Neural cell (in vitro differentiated cells): ENCODE measurements around the gene HPDL. TPM values are rescaled to one million over a fixed set of nuclear protein-coding genes. Genes with fewer than 3 reads are reported as not detected.

Source experiments
- H2AFZ ChIP-seq: fragments of 200-600, 300-800 bp; sonication (generic), shearing (Covaris generic); 2 replicates; pipeline ENCODE4 v1.6.0; 2014; ENCODE audit warnings: low read depth, mild to moderate bottlenecking, antibody characterized with exemption, low read length, moderate library complexity
- H3F3A ChIP-seq: fragments of 200-600 bp; shearing (Covaris generic); 2 replicates; pipeline ENCODE4 v1.6.1; 2016; ENCODE audit warnings: mild to moderate bottlenecking, moderate library complexity, mixed read lengths, antibody characterized with exemption, low read length; ENCODE audit not compliant: insufficient read depth, poor library complexity, severe bottlenecking
- H3K27ac ChIP-seq: fragments of 200-600, 300-800 bp; sonication (generic), shearing (Covaris generic); 2 replicates; pipeline ENCODE4 v1.5.1; 2014; ENCODE audit warnings: mild to moderate bottlenecking, low read length, moderate library complexity
- H3K27me3 ChIP-seq: fragments of 300-800, 200-600 bp; sonication (generic), shearing (Covaris generic); 2 replicates; pipeline ENCODE4 v1.6.0; 2014; ENCODE audit warnings: mild to moderate bottlenecking, low read depth, low read length, moderate library complexity; ENCODE audit not compliant: insufficient read depth
- H3K36me3 ChIP-seq: fragments of 300-800, 200-600 bp; sonication (generic), shearing (Covaris generic); 2 replicates; pipeline ENCODE4 v1.5.1; 2014; ENCODE audit warnings: mild to moderate bottlenecking, antibody characterized with exemption, low read length, moderate library complexity; ENCODE audit not compliant: insufficient read depth
- H3K4me2 ChIP-seq: fragments of 300-800, 200-600 bp; sonication (generic), shearing (Covaris generic); 2 replicates; pipeline ENCODE4 v1.6.0; 2014; ENCODE audit warnings: mild to moderate bottlenecking, low read length
- H3K4me3 ChIP-seq: fragments of 300-800, 200-600 bp; sonication (generic), shearing (Covaris generic); 2 replicates; pipeline ENCODE4 v1.5.1; 2014; ENCODE audit warnings: mild to moderate bottlenecking, low read length, moderate library complexity
- H3K79me2 ChIP-seq: fragments of 200-600 bp; shearing (Covaris generic); replicated peaks from 2 replicates; pipeline ENCODE4 v1.6.0; 2014; ENCODE audit warnings: mild to moderate bottlenecking, low read length, moderate library complexity; ENCODE audit not compliant: insufficient read depth
- H3K9ac ChIP-seq: fragments of 300-800, 200-600 bp; sonication (generic), shearing (Covaris generic); 2 replicates; pipeline ENCODE4 v1.6.1; 2016; ENCODE audit warnings: mild to moderate bottlenecking, low read length, mixed read lengths
- H3K9me2 ChIP-seq: fragments of 200-600 bp; shearing (Covaris generic); 2 replicates; pipeline ENCODE4 v1.6.1; 2016; ENCODE audit warnings: mild to moderate bottlenecking, low read length, mixed read lengths; ENCODE audit not compliant: insufficient read depth
- H3K9me3 ChIP-seq: fragments of 200-600, 300-800 bp; sonication (generic), shearing (Covaris generic); 2 replicates; pipeline ENCODE4 v1.6.1; 2016; ENCODE audit warnings: mild to moderate bottlenecking, mixed run types, low read length, moderate library complexity, mixed read lengths
- H4K20me1 ChIP-seq: fragments of 200-600 bp; shearing (Covaris generic); 2 replicates; pipeline ENCODE4 v1.6.1; 2016; ENCODE audit warnings: mild to moderate bottlenecking, mixed run types; ENCODE audit not compliant: insufficient read depth
- CTCF ChIP-seq: fragments of 450-650 bp; IDR thresholded peaks from 2 replicates; pipeline ENCODE4 v1.5.1; 2014; ENCODE audit warnings: antibody characterized with exemption, mild to moderate bottlenecking, moderate library complexity; ENCODE audit not compliant: poor library complexity, severe bottlenecking
- EP300 ChIP-seq: fragments of 450-650 bp; conservative IDR thresholded peaks from 2 replicates; pipeline ENCODE4 v1.6.1; 2014; ENCODE audit warnings: antibody characterized with exemption, mild to moderate bottlenecking, moderate library complexity; ENCODE audit not compliant: poor library complexity, severe bottlenecking
- EZH2 ChIP-seq: fragments of 200-600, 300-800 bp; shearing (Covaris generic), sonication (generic); IDR thresholded peaks from 2 replicates; pipeline ENCODE4 v1.6.1; 2014; ENCODE audit warnings: antibody characterized with exemption, low read length, borderline replicate concordance, mild to moderate bottlenecking; ENCODE audit not compliant: insufficient read depth, poor library complexity, severe bottlenecking
- MXI1 ChIP-seq: fragments of 450-650 bp; conservative IDR thresholded peaks from 2 replicates; pipeline ENCODE4 v1.6.1; 2014; ENCODE audit warnings: antibody characterized with exemption, mild to moderate bottlenecking; ENCODE audit not compliant: poor library complexity, severe bottlenecking
- POLR2AphosphoS5 ChIP-seq: IDR thresholded peaks from 2 replicates; pipeline ENCODE4 v1.6.1; 2012
- RAD21 ChIP-seq: fragments of 450-650 bp; conservative IDR thresholded peaks from 2 replicates; pipeline ENCODE4 v1.6.1; 2014; ENCODE audit warnings: antibody characterized with exemption, mild to moderate bottlenecking, moderate library complexity
- REST ChIP-seq: IDR thresholded peaks from 2 replicates; pipeline ENCODE4 v1.6.1; 2012; ENCODE audit warnings: borderline replicate concordance
- SMC3 ChIP-seq: fragments of 450-650 bp; conservative IDR thresholded peaks from 2 replicates; pipeline ENCODE4 v1.6.1; 2014; ENCODE audit warnings: antibody characterized with exemption, mild to moderate bottlenecking, moderate library complexity; ENCODE audit not compliant: poor library complexity
- TAF1 ChIP-seq: IDR thresholded peaks from 2 replicates; pipeline ENCODE4 v1.6.1; 2012; ENCODE audit warnings: low read depth
- polyA plus RNA-seq: library from polyadenylated mRNA; depleted of rRNA; stranded (reverse); fragments of >200 nt; gene quantifications from 2 replicates; pipeline ENCODE4 v1.2.3, GENCODE V29; 2014

HPDL gene
- polyA plus RNA-seq, 1 donor from 2014 or later, result not detected

GRCh38 chr1:45351508-45351907 is 24.8 kb downstream of the HPDL start:
- no peaks in the 10 kb centered on the region for H3K79me2 ChIP-seq
- no peaks in the 10 kb centered on the region for H3K9me2 ChIP-seq
- H3K36me3 ChIP-seq, result no peaks in the 10 kb centered on the region
- no peak overlapping the region for H3K27ac ChIP-seq
- no peak overlapping the region for H3K4me2 ChIP-seq
- no peaks in the 10 kb centered on the region for H3F3A ChIP-seq
- no peaks in the 10 kb centered on the region for H3K27me3 ChIP-seq
- TF ChIP-seq RAD21 (no peak), POLR2AphosphoS5 (no peak), TAF1 (no peak)
- H4K20me1 ChIP-seq, result no peaks in the 10 kb centered on the region
- H3K9ac ChIP-seq, result no peak overlapping the region
- no peak overlapping the region for H3K4me3 ChIP-seq
- H2AFZ ChIP-seq, result no peak overlapping the region
- no peaks in the 10 kb centered on the region for H3K9me3 ChIP-seq

GRCh38 chr1:45353685-45354084 is 27.0 kb downstream of the HPDL start:
- Histone ChIP-seq H3K9me2 (no peaks in the 10 kb centered on the region), H3K27ac (no peak overlapping the region), H3K79me2 (no peaks in the 10 kb centered on the region), H2AFZ (no peak overlapping the region), H3K4me3 (no peak overlapping the region), H3F3A (no peaks in the 10 kb centered on the region), H3K9ac (no peak overlapping the region), H3K4me2 (no peak overlapping the region), H3K27me3 (no peaks in the 10 kb centered on the region), H4K20me1 (no peaks in the 10 kb centered on the region), H3K36me3 (no peaks in the 10 kb centered on the region), H3K9me3 (no peaks in the 10 kb centered on the region)
- TF ChIP-seq SMC3 (no peak), MXI1 (no peak), EZH2 (no peak), REST (no peak)

GRCh38 chr1:45354838-45355237 is 28.1 kb downstream of the HPDL start:
- Histone ChIP-seq H3K27me3 (no peaks in the 10 kb centered on the region), H3K4me3 (no peak overlapping the region), H3K4me2 (no peak overlapping the region), H3F3A (no peaks in the 10 kb centered on the region), H3K9ac (no peak overlapping the region), H3K36me3 (no peaks in the 10 kb centered on the region), H3K9me2 (no peaks in the 10 kb centered on the region), H3K79me2 (no peaks in the 10 kb centered on the region), H3K9me3 (no peaks in the 10 kb centered on the region), H2AFZ (no peak overlapping the region), H4K20me1 (no peaks in the 10 kb centered on the region), H3K27ac (no peak overlapping the region)
- TF ChIP-seq REST (no peak), RAD21 (no peak), CTCF (no peak), EP300 (no peak), TAF1 (no peak), SMC3 (no peak), EZH2 (no peak), MXI1 (no peak), POLR2AphosphoS5 (no peak)
